ENCODE measurements around the gene IHH.
A peak's percentile ranks its signal among the peaks of the same experiment; 100 is the strongest.

IHH gene

DNA sequence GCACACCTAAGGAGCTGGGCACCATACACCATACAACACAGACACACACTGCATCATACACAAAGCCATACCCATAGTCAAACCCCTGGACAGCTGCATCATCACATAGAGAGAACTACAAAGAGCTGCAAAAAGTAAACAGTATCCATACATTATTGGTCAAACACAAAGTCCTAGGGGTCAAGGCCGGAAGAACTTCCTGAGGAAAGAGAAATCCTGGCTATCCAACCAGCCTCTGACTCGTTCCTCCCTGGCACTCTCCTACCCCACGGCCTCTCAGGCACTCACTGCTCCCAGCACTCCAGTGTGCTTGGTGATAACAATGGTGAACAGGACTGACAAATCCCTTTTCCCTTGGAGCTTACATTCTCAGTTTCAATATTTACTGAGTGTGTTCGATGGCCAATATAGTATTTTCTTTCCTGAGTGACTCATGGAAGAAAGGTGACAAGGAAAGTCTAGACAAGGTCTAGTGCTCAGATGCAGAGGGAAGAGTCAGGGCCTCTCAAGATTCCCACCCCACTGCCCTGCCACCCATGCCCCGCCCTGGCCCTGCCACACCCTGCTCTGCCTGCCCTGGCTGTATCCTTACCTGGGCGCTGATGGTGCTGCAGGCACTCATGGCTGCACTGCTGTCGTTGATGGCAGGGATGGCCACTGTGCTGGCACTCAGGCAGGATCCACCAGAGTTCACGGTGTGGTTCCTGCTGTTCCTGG is 22.8 kb downstream of the IHH start:
- DNase-seq: no peak

DNA sequence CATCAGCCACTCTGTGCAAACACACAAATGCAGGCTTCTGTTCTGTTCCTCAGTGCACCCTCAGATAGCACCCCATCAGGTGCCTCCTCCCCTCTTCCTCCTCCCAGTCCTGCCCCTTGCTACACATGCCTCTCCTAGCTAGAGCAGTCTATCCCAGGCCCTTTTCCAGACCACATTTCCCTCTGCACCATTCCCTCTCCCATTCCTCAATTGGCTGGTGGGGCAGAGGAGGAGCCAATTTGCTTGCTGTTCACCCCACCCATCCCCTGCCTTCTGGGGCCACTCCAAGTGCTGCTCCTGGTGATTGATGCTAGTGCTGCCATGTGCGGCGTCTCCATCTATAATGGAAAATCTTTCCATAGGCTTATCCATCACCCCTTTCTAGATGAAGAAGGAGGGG is 24.8 kb downstream of the IHH start:
- no peak for DNase-seq

DNA sequence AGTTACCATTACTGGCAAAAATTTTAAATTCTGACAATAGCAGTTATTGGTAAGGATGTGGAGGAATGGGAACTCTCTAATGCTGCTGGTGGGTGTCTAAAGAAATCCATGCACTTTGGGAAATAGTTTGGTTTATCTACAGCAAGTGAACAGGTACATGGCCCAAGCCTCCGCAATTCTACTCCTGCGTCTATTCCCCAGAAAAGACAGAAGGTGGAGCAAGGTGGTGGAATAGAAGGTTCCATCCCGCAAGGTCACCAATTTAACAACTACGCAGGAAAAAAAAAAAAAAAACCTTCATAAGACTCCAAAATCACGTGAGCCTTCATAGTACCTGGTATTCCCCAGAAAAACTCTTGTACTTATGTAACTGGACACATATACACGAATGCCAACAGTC is 25.9 kb downstream of the IHH start:
- no peak for DNase-seq

DNA sequence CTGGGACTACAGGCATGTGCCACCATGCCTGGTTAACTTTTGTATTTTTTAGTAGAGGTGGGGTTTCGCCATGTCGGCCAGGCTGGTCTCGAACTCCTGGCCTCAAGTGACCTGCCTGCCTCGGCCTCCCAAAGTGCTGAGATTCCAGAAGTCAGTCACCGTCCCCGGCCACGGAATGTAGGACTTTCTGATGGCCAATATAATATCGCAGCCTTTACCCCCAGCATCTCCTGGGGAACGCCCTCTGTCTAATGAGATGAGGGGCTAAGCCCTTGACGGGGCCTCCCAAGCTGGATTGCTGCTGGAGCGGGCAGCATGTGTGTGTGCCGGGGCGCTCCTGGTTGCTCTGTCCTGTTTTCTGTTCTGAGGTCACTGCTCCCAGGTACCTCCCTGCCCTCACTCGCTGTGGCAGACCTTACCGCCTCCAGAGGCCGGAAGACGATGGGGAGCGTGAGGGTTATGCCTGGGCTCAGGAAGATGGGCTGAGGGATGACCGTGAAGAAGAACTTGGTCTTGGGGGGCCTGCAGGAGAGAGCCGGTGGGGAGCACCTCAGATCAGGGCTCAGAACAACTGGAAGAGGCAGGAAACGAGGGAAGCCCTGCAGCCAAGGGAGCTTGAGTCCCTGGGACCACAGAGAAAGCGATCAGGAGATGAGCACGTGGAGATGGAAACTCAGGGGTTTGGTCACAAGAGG is 28.5 kb downstream of the IHH start:
- DNase-seq: no peak

DNA sequence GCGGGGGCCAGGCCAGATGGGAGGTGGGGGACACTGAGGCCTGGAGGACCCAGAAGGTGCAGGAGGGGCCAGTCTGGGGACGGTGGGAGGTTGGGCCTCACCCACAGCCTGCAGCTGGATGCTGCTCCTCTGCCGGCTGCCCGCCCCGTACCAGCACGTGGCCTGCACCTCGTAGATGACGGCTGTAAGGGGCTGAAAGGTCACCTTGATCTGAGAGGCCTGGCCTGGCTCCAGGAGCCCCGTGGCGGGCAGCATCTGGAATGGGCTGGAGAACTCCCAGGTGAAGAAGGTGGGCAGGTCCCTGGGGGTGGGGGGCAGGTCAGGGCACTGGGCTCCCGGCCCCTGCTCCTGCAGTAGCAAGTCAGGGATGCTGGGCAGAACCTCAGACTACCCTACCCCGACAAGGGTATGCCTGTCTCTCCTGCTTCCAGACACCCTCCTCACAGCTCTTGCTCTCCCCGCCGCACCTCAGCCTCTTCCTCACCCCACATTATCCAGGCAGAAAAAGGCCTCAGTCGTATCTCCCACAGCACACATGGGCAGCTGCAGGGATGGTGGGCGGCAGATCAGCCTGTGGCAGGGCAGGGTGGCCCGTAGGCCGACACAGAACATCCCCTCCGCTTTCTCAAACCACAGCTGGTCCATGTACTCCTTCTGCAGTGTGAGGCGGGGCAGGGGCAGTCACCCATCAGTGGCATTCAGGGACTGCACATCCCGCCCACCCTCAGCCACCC is 29.5 kb downstream of the IHH start:
- DNase-seq: no peak

DNA sequence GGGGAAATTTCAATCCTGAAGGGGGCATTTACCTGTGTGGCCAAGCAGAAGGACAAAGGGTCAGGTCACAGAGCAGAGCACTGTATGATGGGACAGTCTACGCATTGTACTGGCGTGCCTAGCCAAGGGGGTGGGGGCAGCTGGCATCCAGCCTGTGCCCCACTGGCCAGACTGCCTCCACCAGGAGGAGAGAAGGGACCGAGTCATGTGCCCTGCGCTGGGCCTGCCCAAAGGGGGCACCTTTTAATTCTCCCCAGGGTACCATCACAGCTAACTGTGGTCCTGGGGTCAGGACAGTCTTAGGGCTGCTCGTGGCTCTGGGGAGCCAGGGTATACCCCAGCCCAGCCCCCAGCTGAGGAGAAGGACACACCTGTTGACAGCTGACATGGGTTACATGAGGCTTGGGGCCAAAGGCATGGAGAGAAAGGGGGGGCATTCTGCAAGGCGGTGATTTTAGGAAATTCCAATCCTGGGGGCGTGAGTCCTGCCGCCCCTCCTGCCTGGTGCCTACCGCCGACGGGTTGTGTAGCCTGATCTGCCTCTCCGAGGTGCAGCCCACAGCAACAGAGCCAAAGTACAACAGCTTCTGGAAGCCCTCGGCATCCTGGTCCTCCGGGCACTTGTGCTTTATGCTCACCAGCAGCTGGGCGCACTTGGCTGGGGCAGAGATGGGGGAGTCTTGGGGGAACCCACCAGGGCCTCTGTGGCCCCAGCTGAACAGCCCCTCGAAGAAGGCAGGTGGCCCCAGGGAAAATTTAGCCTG is 30.4 kb downstream of the IHH start:
- DNase-seq: no peak

DNA sequence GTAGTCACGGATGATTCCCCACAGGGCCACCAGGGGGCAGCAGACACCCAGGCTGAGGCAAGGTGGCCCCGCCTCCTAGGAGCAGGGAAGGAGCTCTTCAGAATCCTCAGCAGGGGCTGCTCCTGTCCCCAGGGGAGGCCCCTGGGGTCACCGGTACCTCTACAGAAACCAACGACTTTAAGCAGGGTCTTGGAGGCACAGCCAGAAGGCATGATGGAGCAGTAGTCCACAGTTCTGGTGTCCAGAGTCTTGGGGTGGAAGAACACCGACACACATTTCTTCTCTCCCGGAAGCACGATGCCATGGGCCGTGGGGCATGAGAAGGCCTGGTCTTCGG is 30.9 kb downstream of the IHH start:
- DNase-seq: peak; percentile 37 to 39

DNA sequence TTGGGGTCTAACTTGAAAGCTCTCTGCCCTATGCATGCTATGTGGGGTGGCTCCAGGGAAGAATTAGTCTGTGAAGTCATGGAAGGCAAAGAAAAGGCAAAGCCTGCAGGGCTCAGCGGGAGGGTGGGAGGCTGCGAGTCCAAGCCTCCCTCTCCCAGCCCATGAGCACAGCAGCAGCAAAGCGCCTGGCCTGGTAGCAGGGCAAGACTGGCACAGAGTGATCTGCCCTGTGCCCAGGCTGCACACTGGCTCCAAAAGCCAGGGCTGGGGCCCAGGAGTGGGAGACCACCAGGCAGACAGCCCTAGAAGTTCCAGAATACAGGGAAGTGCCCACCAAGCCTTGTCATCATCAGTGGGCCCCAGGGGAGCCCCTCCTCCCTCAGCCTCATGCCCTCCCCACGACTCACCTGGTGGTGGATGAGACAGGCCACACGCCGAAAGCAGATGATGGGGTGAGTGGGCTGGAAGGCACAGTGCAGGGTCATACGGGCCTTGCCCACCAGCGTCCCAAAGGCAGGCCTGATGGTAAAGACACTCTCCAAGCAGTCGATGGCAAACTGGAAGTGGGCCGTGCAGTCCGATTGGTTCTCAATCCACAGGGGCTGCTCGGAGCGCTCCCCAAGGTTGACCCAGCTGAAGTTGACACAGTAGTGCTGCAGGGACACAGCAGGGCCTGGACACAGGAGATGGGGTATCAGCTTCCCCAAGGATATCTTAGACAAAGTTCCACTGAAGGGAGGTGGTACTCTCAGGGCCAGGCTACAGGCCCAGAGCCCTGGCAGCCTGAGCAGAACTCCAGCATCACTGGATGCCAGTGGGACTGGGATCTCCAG is 31.5 kb downstream of the IHH start:
- no peak for DNase-seq

DNA sequence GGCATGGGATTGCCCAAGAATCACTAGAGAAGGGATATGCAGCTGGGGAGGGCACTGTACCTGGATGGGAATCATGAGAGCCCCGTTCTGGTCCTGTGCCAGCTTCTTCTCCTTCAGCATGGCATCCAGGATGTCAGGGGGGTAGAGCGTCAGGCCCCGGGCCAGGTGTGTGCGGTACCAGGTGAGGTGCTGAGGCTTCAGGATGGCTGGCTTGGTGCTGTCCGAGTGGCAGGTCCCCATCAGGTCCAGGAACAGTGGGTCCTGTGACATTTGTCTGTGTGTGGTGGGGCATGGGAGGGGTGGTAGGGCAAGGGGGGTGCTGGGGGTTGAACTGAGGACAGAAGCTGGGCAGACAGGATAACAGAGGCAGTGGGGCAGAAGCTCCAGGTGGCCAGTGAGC is 32.6 kb downstream of the IHH start:
- DNase-seq: no peak

DNA sequence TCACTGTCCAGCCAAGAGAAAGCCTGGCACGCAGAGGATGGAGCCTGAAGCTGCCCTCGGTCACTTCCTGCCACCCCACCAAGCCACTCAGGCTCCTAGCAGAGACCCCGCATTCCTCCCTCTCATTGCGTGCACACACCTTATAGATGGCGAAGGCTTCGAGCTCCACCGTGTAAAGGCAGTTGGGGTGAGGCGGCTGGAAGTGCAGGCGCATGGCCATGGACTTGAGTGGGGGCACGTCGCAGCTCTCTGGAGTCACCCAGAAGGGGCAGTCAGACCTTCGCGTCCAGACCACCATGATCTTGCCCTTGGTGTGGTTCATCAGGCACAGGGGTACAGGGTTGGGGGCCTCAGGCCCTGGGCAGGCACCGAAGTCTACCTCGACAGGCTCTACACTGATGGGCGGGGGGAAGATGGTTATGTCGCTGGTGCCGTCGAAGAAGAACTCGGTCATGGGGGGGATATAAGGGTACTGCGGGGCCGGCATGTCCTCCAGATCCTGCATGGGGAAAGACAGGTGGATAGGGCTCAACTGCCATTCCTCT is 33.1 kb downstream of the IHH start:
- DNase-seq: no peak

DNA sequence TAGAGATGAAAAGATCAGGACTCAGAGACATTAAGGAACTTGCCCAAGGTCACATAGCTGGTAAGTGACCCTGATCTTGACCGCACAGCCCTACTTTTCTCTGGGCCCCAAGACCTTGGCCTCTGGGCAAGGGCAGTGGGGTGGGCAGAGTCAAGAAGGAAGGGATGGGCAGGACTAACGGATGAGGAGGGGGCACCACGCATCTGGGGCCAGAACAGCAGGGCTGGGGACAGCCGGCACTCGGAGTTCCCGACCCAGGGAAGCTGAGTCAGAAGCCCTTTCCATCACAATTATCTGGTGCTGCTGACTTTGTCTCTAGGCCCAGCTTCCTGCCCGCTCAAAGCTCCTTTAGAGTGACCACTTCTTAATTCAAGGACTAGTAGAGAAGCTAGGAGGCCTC is 33.8 kb downstream of the IHH start:
- no peak for DNase-seq

DNA sequence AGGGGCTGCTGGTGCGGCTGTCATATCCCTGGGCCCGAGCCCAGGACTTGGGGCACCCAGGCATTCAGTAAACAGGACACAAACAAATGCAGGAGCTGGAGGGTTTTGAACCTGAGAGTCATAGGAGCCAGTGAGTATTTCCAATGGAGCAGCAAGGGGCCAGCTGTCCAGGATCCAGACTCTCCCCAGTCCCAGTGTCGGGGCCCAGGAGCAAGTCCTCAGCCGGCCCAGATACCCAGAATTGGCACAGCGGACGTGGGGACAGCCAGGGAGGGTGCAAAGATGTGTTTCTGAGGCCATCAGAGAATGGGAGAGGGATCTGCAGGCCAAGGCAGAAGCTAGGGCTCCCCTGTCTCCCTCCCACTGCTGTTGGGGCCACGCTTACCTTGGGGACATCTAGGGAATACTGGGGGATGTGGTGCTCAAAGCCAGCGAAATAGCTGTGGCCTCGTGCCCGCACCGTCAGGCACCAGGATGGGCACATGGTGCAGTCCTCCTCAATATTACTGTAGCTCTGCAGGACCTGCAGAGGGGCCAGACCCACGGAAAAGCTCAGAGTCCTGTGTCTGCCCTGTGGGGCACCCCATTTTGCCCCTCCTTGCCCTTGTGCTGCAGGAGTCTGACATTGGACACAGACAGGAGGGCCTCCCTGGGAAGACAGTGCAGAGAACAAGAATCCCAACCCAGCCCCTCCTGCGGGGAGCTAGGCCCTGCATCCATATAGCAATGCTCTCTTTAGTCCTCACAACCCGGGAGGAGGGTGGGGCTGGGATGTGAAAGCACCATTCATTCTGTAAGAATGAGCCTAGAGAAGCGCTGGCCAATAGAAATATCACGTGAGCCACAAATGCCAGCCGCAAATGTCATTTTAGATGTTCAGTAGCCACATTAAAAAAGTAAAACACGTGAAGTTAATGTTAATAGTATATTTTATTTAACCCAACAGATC is 34.8 kb downstream of the IHH start:
- no peak for DNase-seq

DNA sequence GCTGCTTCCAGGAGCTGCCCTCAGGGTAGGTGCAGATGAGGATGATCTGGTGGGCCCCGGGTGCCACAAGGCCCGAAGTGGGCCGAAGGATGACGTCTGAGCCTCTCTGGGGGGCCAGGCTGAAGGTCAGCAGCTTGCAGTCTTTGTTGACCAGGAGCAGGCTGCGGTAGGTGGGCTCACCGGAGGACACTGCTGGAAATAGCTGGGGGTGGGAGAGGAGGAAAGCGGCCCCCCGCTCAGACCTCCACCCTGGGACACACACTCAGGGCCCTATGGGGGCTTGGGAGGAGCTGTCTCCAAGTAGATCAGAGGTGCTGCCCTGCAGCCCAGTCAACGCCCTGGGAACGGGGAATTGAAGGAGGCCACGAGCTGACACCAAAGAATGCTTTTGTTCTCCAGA is 36.7 kb downstream of the IHH start:
- no peak for DNase-seq

DNA sequence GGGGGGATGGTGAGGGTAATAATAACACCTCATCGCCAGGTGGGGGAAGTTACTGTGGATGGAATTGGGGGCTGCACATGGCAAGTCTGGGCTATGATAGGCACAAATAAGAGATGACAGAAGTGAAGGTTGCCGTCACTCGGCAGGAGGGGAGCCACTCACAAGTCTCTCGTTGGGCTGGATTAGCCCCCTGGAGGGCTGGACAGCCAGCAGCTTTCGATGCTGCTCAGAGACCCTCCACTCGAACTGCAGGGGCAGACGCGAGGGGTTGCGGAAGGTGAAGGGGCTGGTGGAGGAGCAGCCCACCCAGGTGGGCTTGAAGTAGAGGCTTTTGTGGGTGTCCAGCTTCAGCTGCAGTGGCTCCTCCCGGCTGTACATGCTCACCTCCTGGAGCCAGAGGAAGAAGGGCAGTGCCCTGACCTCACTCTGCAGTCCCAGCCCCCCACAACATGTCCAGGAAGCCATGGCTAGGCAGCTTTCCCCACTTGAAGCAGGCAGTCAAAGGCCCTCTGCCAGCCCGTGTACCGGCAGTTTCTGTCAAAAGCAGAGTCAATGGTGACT is 37.6 kb downstream of the IHH start:
- DNase-seq: no peak

DNA sequence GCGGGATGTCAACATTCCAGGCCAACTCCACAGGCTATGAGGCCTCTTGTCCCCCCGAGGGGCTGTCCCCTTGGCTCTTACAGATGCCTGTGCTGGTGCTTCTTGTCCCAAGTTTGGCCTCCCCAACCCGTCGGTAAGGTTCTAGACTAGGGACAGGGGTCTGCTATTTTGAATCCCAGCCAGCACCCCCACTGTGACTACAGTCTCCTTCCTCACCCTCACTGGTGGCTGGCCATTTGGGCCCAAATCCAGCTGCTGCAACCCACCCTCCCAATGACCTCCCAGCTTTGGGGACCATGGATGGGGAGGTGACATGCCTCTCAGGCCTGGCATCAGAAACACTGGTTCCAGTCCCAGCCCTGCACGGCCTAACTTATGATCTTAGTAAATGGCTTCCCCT is 38.1 kb downstream of the IHH start:
- no peak for DNase-seq

DNA sequence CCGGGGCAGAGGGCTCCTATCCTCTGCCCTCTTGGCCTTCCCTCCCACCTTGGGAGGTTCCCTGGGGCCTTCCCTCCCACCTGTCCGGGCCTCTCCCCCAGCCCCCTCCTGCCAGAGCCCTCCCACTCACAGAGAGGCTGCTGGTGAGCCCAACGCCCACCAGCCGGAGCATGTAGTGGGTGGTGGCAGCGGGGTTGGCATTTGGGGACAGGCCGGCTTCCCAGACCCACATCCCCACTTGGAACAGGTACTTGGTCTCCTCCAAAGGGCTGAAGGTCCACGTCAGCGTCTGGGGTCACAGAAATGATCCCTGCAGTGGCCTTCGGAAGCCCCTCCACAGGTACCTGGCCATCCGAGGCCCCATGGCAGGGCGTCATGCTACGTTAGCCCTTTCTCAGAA is 38.7 kb downstream of the IHH start:
- no peak for DNase-seq

DNA sequence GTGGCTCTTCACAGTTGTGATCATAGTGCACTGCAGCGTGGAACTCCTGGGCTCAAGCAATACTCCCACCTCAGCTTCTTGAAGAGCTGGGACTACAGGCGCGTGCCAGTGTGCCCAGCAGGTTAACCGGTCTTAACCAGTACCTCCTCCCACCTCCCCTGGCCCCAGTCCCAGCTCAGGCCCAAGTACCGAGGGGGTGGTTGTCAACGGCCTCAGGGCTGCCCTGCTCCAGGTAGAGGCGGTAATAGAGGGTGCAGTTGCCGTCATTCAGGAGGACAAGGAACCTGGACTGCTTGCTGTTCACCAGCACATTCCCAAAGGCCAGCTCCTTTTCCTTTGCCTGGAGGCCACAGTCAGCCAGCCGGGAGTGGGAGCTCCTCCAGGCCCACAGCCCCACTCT is 39.1 kb downstream of the IHH start:
- DNase-seq: no peak

DNA sequence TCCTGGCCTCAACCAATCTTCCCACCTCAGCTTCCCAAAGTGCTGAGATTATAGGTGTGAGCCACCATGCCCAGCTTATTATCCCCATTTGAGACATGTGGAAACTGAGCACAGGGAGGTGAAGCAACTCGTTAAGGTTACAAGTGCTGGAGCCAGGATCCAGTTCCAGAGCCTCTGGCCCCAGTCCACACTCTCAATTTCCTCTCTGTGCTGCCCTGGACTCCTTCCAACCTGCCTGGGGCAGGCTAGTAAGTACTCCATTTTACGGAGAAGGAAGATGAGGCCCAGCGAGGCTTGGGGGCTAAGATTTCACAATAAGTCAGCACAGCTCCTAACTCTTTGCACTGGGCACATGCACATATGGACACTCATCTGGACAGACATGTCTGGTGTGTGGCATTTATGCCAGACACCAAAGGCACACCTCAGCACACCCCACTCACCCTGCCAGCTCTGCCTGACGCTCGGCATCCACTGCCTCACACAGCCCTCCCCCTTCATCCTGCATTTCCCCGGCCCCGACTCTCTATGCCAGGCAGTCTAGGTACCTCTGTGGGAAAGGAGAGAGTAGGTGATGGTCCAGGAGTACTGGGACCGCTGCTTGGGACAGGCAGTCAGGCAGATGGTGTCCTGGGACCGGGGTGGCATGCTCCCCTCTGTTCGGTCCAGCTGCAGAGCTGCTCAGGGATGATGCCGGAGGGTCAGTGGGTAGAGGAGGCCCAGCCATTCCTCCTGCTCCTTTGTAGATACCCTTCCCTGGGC is 39.9 kb downstream of the IHH start:
- DNase-seq: no peak

DNA sequence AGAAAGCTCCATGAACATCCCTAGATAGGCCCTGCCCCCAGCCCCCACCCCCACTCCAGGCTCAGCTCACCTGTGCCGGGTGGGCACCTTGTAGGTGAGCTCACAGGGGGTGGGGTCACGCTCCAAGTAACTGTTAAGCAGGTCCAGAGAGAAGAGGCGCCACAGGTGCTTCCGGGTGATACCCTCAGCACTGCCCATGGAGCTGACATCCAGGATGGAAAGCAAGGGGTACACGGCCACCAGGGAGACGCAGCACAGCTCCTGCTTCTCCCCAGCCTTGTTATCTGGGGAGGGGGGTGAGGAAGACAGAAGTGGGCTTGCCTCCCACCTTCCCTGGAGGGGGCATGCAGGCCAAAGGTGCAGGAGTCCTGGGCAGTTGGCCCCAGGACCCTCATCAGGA is 41.3 kb downstream of the IHH start:
- no peak for DNase-seq

DNA sequence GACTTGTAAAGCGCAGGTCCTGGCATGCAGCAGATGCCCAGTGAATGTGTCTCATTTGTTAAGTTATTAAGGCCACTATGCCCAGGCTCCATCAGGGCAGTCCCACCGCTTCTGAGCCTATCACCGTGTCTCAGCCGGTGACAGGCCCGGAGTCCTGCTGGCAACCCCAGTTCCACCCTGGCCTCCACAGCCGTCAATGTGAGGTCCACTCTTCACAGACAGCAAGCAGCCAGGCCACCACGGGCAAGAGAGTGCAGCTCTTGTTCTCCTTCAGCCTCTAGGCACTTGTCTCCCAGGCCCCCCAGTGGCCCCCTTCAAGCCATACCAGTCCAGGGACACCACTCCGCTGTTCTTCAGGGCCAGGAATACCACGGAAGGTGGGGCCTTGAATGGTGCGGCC is 42.0 kb downstream of the IHH start:
- DNase-seq: no peak
